Activated CD8-positive, alpha-beta memory T cell treated with anti-CD3 and anti-CD28 coated beads for 1 hour (primary cell): ENCODE measurements around the gene PLD1.
"Not testable (repeated sequence)": the region's sequence is repeated elsewhere in the genome, so short reads cannot be mapped to it uniquely, and the experiment has no call there.

Experiments
- DNase-seq, 2 donors: peaks; one replicate each; pipeline ENCODE4 v3.0.0-alpha.2; 2020; ENCODE audit warnings: low read depth in 1 of 2; ENCODE audit errors: extremely low read depth in 1 of 2

The PLD1 gene

DNA sequence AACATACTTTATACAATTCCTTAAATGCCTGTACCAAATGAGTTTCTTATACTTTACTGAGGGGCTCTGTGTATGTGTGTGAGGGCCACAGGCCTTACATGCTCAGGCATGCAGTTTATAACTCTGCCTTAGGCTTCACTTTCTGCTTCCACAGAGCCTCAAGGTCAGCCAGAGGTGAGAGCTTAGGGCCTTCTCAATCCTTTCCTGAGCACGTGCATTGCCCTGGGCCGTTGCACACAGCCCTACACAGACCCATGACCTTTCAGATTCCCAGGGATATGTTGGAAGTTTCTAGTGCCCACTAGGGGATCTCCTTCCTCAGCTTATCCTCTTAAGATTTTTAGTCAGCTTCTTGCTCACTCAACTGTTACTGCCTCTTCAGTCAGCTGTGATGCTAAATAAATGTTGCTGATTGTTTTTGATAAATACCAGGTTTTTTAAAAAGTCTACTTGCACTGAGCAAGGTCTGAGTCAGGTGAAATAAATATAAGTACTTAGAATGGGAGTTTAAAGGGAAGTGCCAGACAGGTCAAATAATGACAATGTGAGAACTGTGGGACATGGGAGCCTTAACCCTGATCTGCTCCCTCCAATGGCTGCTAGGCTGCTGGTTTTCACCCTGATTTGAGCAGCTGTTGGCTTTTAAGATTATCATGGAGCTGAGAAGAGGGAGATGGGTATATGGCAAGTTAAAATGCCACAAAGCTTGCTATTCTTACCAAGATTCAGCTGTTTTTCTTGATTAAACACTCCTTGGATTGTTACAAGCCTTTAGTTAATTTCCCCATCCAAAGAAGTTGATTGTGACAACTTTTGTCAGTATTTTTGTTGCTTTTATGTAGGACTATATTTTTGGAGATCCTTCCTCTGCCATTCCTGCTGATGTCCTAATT, 169.5 kb downstream of the PLD1 start:
- DNase-seq = no peak

DNA sequence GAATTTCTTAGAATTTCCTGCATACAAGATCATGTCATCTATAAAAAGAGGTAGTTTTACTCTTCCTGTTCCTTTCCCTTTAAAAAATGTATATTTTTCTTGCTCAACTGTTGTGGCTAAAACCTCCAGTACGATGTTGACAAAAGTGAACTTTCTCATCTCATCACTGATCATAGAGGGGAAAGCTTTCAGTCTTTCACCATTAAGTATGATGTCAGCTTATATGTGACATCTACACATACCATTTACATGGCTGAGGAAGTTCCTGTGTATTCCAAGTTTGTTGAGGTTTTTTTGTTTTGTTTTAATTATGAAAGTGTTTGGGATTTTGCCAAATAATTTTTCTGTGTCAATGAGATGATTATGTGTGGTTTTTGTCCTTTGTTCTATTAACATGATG, 173.6 kb downstream of the PLD1 start:
- DNase-seq = no peak

DNA sequence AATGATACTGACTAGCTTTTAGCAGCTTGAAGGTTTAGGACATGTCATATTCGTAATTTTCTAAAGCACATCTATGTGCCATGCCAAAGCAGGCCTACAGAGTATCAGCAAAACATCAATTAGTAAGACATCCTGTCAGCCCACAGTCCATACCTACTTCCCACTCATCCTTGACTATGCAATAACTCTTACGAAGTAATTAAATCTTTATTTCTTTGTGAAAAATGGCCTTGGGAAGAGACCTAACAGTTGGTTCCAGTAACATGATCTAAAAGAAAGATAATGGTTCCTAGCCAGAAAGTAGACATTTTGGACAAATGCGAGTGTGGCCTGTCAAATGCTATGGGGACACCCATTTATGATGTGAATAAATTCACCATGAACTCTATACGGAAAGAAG, 177.5 kb downstream of the PLD1 start:
- DNase-seq = no peak

DNA sequence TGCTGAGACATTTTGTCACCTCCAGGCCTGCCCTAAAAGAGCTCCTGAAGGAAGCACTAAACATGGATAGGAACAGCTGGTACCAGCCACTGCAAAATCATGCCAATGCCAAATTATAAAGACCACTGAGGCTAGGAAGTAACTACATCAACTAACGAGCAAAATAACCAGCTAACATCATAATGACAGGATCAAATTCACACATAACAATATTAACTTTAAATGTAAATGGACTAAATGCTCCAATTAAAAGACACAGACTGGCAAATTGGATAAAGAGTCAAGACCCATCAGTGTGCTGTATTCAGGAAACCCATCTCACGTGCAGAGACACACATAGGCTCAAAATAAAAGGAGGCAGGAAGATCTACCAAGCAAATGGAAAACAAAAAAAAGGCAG, 183.5 kb downstream of the PLD1 start:
- DNase-seq = not testable (repeated sequence)

DNA sequence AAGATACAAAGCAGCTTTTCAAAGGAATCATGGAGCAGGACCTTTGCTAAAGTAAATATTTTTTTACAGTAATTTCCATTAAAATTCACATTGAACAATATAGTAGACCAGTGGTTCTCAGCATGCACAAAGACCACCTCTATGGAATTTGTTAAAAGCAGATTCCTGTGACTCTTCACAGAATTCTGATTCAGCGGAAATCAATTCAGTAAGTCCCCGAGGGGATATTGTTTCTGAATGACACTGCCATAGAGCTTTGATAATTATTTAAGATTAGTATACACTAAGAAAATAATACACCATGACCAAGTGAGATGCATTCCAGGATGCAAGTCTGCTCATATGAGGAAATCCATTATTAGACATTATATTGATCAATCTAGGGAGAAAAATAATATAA, 188.2 kb downstream of the PLD1 start:
- DNase-seq = no peak

DNA sequence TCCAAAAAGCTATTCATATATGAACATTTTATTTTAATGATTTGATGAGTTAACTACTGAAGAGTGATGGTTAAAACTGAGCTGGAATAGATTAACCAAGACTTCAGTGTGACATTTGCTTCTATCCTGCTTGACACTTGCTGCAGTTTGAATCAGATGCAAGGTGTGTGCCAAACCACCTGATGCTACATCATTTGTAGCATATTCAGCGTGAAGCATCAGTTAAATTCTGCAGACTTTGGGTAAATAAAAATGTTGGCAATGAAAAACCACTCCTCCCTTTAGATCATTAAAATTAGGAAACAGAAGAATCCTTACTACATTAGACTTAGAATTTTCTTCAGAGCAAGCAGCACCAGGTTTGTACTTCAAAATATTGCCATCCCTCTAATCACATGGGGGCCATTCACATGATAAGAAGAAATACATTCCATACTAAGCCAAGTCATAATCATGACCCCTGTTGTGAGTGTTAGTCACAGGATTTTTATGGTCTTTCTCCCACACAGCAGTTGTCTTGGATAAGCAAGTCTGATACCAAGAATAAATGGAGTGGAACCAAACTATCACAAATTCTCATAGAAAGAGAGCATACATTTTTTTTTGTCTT, 189.4 kb downstream of the PLD1 start:
- DNase-seq = no peak

DNA sequence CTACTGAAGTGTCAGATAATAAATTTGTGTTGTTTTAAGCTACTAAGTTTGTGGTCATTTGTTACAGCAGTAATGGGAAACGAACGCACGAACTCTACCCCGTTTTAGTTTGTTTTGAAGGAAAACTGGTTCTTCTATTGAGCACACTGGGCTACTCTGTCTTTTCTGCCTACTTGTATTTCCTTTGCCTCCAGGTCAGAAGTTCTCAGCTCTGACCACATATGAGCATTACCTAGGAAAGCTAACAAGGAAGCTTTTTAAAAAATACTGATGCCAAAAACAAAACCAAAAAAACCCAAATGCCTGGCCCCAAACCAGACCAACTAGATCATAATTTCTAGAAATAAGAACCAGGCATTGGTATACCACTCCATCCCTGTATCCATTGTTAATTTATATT, 193.5 kb downstream of the PLD1 start:
- no peak for DNase-seq

DNA sequence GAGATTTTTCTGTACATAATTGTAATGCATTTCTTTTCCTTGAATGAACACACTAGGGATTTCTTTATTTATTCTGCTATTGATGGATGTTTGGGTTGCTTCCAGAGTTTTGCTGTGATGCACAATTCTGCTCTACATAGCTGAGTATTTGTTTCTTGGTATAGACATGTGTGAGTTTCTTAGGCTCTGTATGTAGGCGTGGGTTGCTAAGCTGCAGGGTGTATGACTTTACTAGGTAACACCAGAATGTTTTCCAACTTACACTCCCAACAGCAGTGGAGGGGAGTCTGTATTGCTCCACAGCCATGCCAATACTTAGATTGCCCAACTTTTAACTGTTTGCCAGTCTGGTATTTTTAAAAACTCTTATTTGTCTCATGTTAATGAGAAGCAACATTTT, 194.6 kb downstream of the PLD1 start:
- DNase-seq = no peak

DNA sequence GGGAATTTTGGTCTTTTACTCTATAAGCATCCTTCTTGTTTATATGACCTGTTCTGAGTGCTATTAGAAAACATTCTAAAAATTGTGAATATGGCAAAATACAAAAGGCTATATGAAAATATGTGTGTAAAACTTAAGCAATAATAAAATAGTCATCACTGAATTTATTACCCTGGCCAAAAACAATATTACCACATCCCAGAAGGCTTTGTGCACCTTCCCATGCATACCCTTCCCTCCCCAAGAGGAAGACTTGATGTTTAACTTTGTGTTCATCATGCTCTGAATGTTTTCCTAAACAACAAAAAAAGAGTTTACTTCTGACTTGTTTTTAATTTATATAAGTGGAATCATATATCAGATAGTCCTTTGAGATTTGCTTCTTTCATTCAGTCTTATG, 195.0 kb downstream of the PLD1 start:
- no peak for DNase-seq

DNA sequence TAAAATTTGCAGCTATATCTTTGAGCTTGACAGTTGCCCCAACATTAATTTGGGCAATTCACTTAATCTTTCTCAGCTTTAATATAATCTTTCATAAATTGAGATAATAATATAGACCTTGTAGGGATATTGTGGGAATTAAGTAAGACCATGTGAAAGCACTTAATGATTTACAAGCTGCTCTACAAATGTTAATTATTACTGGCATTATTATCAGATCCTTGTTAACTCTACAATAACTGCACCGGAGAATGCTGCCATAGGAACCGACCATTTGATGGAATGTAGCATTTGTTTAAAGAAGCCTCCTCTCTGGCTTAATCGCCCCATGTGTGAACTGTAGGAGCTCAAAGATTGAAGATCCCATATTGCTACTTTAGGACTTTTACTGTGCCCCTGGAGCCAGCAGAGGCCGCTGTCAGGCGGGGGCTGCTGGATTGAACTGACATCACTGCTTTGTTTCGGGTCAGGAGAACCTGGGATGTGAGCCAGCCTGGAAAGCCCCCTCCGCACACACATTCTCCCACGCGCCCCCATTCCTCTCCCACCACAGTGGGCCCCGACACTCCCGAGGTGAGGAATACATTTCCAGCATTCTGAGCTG, 195.9 kb downstream of the PLD1 start:
- DNase-seq = peak in 1 of 2 donors; percentile 1

DNA sequence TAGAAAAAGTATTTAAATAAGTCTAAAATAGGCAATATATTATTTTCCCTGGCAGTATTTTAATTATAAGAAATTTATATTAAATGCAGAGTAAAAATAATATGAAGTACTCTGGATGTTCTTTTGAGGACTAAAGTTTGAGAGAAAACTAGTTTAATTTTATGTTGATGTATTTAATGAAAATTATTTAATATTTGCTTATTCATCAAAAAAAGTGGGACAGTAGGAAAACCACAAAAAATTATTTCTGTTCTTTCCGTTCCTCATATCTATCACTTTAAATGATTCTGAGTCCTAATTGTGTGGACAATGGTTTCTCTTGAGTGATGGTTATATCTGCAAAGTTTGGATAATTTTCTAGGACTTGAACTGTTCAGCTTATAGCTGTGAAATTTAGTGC, 202.8 kb downstream of the PLD1 start:
- DNase-seq = no peak

DNA sequence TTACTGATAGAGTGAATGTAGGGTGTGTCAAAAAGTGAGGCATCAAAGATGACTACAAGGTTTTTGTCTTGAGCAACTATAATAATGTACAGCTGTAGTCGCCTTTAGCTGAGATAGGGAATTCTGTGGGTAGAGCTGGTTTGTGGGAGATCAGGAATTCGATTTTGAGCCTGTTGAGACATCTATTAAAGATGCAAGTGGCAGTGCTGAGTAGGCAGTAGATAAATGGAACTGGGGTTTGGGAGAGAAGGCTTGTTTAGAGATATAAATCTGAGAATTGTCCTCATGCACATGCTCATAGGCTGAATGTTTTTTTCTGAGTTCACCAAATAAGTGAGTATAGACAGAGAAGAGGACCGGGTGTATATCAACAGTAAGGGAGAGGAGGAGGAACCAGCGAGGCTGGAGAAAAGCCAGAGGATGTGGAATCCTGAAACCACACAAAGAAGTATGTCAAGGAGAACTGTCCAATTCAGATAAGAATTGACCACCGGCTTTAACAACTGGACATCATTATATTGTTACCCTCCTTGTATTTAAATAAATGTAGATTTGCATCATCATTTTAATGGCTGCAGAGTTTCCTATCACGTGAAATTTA, 204.0 kb downstream of the PLD1 start:
- DNase-seq = no peak

DNA sequence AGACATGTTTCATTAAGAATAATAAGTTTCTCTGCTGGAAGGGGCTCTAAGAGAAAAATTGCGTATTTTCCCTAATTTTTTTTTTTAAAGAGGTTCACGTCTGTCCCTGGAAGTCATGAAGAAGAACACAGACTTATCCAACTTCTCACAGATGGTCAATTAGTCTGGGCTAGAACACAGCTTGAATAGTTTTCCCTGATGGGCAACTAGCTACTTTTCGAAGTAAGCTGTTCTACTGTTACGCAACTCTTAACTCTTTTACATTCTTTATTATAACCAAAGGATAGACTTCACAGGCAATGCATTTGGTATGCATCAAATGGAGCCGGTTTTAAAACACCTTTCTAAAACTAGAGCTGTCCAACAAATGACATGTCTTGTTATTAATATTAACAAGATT, 205.9 kb downstream of the PLD1 start:
- no peak for DNase-seq

DNA sequence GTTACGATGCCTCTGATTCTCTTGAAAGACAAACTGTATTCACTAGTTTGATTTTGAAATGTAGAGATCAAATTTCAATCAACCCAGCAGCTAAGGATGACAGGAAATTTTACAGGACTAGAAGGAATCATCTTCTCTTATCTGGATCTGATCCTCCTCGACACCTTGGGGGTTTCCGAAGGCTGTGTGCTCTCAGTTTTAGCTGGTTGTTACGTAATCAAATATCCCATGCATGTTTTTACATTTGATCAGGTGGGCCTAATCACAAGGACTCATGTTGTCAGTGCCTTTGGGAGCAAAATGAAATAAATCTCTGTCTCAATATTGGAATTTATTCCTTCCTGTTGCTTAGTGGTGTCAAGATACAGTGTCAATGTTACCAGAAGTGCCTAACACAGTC, 208.2 kb downstream of the PLD1 start:
- DNase-seq = no peak

DNA sequence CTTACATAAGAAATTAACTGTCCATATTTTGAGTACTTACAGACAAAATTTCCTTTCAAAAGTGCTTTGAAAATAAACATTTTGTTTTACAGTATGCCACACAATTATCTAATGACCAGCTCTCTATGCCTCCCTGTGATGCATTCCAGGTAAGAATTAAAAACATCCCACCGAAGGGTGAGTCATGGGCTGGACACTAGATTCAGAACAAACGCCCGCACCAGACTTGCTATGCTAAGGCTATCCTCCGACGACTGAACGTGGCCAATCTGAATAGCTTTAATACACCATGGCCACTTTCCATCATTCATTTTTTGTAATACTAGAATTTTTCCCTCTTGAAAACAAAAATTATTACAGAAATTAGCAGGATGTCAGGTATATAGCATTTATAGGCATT, 210.3 kb downstream of the PLD1 start:
- DNase-seq = no peak

DNA sequence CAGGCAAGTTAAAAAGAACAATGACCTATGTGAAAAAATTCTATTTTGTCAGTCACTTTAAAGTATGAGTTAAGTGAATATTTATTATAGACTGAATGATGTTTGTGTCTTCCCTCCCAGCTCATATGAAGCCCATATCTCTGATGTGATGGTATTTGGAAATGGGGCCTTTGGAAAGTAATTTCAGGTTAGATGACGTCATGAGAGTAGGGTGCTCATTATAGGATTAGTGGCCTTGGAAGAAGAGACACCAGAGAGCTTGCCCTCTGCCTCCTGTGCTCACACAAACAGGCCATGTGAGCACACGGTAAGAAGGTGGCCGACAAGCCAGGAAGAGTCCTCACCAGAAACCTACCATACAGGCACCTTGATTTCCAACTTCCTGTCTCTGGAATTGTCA, 211.3 kb downstream of the PLD1 start:
- DNase-seq = no peak

DNA sequence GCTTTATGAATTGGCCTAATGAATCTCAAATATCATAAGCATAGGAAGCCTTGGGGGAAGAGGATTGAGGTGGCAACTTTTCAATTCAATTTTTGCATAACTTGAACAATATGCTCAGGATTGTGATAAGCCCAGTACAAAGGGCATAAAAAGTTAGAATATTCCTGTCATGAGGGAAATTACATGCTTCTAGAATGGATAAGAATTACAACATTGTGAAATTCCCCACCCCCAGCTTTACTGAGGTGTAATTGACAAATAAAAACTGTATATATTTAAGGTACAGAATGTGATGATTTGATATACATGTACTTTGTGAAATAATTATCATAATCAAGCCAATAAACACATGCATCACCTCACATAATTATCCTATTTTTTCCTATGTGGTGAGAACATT, 217.5 kb downstream of the PLD1 start:
- DNase-seq = no peak

DNA sequence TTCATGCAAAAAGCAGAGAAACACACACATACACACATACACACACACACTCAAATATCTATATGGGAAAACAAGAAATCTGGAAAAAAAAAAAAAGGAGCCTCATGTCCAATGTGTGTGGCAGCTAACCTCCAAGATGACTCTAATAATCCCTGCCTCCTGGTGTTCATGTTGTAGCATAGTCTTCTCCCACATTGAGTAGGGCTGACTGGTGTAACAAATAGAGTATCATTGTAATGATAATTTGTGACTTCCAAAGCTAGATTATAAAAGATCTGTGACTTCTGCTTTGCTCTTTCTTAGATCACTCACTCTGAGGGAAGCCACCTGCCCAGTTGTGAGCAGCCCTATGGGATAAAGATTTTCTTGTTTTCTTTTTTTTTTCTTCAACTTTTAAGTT, 219.2 kb downstream of the PLD1 start:
- no peak for DNase-seq

DNA sequence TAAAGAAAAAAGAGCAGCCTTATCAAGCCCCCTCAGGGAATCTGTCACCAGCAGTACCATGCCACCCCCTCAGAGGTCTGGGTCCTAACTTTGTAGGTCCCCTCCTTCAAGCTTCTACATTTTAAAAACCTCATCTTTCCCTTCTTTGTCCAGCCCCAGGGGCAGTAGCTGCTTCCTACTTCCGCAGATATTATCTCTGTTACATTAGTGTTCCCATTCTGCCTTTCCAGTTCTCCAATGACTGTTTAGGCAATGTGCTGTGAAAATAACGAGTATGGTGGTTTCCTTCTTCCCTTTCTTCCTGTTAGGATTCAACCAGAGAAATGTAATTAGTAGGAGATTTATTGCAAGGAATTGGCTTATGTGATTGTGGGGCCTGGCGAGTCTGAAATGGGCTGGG, 224.0 kb downstream of the PLD1 start:
- DNase-seq = no peak

DNA sequence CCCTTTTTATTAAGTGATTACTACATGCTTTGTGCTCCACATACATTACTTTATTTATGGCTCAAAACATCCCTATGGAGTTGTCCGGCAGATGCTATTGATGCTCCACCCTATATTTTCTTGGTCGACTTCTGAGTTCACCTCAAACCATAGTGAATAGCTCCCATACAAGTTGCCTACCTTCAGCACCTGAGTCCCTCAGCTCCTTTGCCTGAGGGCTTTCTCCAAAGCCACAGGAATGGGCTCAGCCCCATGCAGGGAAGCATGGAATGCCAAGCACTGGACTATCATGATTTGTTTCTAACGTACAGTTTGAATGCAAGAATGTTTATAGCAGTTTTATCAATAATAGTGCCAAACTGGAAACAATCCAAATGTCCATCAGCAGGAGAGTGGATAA, 225.2 kb downstream of the PLD1 start:
- no peak for DNase-seq

DNA sequence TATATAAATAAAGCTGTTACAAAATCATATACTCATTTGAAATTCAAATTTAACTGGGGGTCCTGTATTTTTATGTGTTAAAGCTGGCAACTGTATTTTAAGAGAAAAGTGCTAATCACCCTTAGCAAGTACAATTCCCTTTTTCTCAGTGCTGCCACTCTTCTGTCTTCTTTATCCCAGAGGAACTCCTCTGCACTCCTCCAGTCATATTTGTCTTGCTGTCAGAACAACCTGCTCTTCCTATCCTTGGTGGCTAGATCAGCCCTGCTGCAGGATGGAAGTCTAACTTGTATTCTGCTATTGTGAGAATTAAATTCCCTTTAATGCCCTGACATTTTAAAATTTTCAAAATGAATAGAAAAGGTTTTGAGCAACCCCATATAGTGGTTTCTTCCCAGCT, 226.2 kb downstream of the PLD1 start:
- no peak for DNase-seq
